ENCODE data around the gene CFAP298. TPM values are rescaled to one million over a fixed set of nuclear protein-coding genes. Genes with fewer than 3 reads are reported as not detected.
"Not testable (repeated sequence)": the region's sequence is repeated elsewhere in the genome, so short reads cannot be mapped to it uniquely, and the experiment has no call there.

The CFAP298 gene
- 10 to 100 TPM in 11 of 12 donors, not detected in 1; 24.0 to 38.5 (median 28.6) TPM for polyA plus RNA-seq (ENCODE audit: insufficient read length in 12 of 12)
- long read RNA-seq, donor 1, transcript CFAP298-201 (7 exons, 1,692 nt) = major isoform, 19 of 29 reads
- long read RNA-seq, donor 1, transcript CFAP298-203 (5 exons, 2,503 nt) = minor isoform, 7 of 29 reads
- long read RNA-seq, donor 1, partial matches to known transcripts = 0 of 29 reads
- long read RNA-seq, donor 1, other reads (novel, unspliced or antisense) = 0 of 29 reads
- long read RNA-seq, donor 2, transcript CFAP298-201 (7 exons, 1,692 nt) = major isoform, 12 of 17 reads
- long read RNA-seq, donor 2, partial matches to known transcripts = 0 of 17 reads
- long read RNA-seq, donor 2, other reads (novel, unspliced or antisense) = 0 of 17 reads
- long read RNA-seq, donor 3, partial matches to known transcripts = 0 of 7 reads
- long read RNA-seq, donor 3, other reads (novel, unspliced or antisense) = 0 of 7 reads
- long read RNA-seq, donor 4, transcript CFAP298-201 (7 exons, 1,692 nt) = major isoform, 7 of 9 reads
- long read RNA-seq, donor 4, partial matches to known transcripts = 0 of 9 reads
- long read RNA-seq, donor 4, other reads (novel, unspliced or antisense) = 0 of 9 reads
- long read RNA-seq, donor 5, transcript CFAP298-201 (7 exons, 1,692 nt) = major isoform, 12 of 18 reads
- long read RNA-seq, donor 5, partial matches to known transcripts = 0 of 18 reads
- long read RNA-seq, donor 5, other reads (novel, unspliced or antisense) = 0 of 18 reads
- long read RNA-seq, donor 6, transcript CFAP298-201 (7 exons, 1,692 nt) = major isoform, 5 of 7 reads
- long read RNA-seq, donor 6, partial matches to known transcripts = 0 of 7 reads
- long read RNA-seq, donor 6, other reads (novel, unspliced or antisense) = 0 of 7 reads
- long read RNA-seq, donor 7, transcript CFAP298-201 (7 exons, 1,692 nt) = major isoform, 6 of 10 reads
- long read RNA-seq, donor 7, partial matches to known transcripts = 0 of 10 reads
- long read RNA-seq, donor 7, other reads (novel, unspliced or antisense) = 0 of 10 reads
- long read RNA-seq, donor 8, transcript CFAP298-203 (5 exons, 2,503 nt) = minor isoform, 8 of 25 reads
- long read RNA-seq, donor 8, transcript CFAP298-201 (7 exons, 1,692 nt) = major isoform, 17 of 25 reads
- long read RNA-seq, donor 8, partial matches to known transcripts = 0 of 25 reads
- long read RNA-seq, donor 8, other reads (novel, unspliced or antisense) = 0 of 25 reads
- long read RNA-seq, donor 9, partial matches to known transcripts = 0 of 3 reads
- long read RNA-seq, donor 9, other reads (novel, unspliced or antisense) = 0 of 3 reads
- long read RNA-seq, donor 10, transcript CFAP298-201 (7 exons, 1,692 nt) = major isoform, 10 of 11 reads
- long read RNA-seq, donor 10, partial matches to known transcripts = 0 of 11 reads
- long read RNA-seq, donor 10, other reads (novel, unspliced or antisense) = 0 of 11 reads
- long read RNA-seq, donor 11, transcript CFAP298-201 (7 exons, 1,692 nt) = major isoform, 12 of 18 reads
- long read RNA-seq, donor 11, transcript CFAP298-203 (5 exons, 2,503 nt) = minor isoform, 5 of 18 reads
- long read RNA-seq, donor 11, partial matches to known transcripts = 0 of 18 reads
- long read RNA-seq, donor 11, other reads (novel, unspliced or antisense) = 0 of 18 reads

DNA sequence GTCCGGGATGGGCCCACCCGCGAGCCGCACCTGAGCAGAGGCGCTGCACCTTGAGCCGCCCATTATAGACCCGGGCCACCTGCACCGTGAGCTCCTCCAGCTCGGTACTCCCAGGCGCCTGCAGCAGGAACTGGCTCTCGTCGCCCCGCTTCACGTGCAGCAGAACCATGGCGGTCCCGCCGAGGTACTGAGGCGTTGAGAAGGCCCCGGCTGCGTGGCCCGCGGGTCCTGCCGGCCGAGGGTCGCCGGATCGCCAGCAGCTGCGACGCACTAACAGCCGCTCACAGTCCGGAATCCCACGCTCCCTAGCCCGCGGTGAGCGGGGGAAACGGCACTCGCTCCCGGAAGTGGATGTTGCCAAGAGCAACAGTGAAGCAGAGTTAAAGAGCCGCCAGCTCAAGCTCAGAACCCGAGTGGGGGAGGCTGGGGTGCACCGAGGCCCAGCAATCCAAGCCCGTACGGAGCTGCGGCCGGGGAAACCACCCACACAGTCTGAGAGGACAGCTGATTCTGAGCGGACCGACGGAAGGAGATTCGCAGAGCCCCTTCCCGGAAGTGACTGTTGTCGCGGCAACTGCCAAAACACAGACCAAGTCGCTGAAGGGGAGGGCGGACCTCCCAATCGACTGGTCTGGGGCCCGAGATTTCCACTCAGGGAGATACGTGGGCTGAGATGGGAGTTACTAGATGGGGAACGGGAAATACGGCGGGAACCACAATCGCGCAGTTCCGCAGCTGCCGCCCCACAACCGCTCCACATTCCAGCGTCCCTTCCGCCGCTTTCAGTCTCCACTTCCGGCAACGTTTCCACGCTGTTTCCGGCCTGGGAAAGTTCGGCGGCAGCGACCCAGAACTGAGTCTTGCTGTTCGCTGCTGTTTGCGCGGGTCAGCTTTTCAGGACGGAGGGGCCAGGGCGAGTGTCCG, at the start of gene CFAP298:
Gene CFAP298, minus strand, starts transcription at position 303 of the 924 bp plus-strand sequence. Its CDS starts 134 bp downstream, at position 169.
- peak; percentile 95 for DNase-seq

DNA sequence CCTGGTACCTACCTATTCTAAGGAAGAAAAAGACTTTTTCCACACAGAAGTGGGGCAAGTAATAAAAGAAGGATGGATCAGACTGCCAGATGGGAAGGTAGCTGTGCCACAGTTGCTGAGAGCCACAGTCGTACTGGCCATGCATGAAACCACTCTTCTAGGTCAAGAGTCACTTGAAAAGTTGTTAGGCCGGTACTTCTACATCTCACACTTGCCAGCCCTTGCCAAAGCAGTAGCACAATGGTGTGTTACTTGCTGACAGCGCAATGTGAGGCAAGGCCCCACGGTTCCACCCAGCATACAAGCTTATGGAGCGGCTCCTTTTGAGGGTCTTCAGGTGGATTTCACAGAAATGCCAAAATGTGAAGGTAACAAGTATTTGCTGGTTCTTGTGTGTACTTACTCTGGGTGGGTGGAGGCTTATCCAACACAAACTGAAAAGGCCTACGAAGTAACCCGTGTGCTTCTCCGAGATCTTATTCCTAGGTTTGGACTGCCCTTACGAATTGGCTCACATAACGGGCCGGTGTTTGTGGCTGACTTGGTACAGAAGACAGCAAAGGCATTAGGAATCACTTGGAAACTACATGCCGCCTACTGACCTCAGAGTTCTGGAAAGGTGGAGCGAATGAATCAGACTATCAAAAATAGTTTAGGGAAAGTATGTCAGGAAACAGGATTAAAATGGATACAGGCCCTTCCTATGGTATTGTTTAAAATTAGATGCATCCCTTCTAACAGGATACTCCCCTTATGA, 49.0 kb upstream of the CFAP298 start:
- DNase-seq = not testable (repeated sequence)

DNA sequence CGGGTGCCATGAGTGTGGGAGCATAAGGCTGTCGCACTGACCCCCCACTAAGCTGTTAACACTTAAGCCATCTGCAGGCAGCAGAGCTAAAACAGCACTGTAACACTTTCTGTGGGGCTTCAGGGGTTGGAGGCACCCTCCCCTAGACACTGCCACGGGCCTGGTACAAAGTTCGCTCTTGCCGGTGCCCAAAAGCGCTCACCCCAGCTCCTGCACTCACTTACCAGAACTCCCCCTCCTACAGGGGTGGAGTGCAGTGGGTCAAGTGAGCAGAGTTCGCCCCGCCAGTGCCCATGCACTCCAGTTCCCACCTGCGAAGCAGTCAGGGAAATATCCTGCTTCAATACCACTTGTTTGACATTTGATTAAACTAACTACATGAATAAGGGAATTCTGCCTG, 46.3 kb upstream of the CFAP298 start:
- no peak for DNase-seq

GRCh38 chr21:32653326-32653901, 41.2 kb upstream of the CFAP298 start:
- peak; percentile 2 for DNase-seq

- DNase-seq = no peak
These were observed 36.0 kb upstream of the CFAP298 start for GRCh38 chr21:32648165-32648564.

GRCh38 chr21:32645261-32646182, 33.3 kb upstream of the CFAP298 start:
- no peak for DNase-seq

DNA sequence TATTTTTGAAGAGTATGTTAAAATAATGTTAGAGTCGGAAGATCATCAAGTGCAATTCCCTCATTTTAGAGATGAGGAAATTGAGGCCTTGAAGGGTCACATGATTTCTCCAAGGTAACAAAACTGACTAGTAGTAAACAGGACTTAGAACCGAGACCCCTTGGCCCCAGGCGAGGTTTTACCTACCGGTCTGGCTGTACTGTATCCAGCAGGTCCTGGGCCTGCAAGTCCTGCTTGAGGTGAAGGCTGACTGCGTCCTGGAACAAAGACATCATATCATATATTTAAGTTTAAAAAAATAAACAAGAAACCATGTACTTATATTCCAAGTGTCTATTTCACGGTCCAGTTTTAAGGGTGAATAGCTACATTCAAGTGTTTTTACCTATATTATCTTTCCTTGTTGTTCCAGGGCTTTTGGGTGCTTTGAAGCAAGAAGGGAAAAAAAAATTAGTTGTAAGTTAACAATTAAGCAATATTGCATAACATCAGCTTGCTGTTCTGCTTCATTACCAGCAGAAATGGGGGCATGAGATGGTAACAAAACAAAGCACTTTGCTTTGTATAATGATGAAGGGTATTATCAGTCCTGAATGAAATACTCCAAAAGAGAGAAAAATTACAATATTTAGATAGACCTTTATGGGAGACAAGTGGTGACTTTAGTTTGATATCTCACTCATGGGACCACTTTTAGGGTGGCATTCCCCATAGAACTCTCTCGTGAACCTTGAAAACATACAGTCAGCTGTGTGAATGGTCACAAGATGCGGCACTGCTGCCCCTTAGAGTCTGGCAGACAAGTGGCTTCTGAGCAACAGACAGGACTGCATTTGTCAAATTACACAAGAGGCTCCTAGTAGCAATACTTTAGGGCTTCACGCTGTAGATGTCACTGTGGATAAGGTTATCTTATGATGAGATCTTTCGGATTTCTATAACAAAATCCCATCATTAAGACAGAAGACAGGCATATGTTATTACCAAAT, 29.8 kb upstream of the CFAP298 start:
- DNase-seq = no peak

DNA sequence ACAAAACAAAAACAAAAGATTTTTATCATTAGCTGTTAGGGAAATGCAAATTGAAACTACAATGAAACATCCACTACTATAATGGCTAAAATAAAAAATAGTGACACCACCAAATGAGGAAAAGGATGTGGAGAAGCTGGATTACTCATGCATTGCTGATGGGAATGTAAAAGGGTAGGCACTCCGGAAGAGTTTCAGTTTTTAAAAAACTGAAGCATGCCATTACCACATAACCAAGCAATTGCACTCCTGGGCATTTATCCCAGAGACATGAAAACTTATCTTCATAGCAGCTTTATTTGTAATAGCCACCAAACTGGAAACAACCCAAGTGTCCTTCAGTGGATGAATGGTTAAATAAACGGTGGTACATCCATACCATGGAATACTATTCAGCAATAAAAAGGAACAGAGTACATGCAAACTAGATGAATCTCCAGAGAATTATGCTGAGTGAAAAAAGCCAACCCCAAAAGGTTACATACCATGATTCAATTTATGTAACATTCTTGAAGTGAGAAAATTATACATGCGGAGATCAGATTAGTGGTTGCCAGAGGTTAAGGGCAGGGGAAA, 14.5 kb upstream of the CFAP298 start:
- DNase-seq = no peak

DNA sequence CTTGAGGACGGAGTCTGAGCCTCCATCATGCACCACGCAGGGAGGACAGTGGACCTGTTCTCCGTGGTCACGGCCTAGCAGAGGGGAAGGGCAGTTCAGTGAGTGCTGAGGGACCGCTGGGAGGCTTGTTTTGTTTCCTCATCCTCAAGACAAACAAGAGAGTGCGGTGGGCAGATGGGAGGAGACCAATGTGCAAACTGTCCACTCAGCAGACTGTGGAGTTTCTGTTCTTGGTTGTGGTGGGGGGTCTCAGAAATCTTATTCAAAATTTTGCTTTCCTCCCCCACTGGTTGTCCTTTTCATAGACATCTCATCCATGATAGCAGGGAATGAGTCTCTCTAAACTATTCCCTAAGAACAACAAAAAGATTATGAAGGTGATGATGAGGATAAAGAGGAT, 6.0 kb upstream of the CFAP298 start:
- not testable (repeated sequence) for DNase-seq

GRCh38 chr21:32613436-32614043, 1.4 kb upstream of the CFAP298 start:
- no peak for DNase-seq

DNA sequence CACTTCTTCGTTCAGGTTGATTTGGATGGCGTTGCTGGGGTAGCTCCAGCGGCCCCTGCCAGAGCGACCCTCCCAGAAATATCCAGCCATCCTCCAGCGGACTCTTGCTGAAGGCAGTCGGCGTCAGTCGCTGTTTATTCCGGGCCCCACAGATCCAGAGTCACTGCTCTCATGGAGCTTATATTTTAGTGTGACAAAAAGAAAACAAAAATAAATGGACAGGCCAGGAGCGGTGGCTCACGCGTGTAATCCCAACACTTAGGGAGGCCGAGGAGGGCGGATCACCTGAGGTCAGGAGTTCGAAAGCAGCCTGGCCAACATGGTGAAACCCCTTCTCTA, 791 bp upstream of the CFAP298 start:
- no peak for DNase-seq

- DNase-seq = peak; percentile 14
These were observed 643 bp downstream of the CFAP298 start for GRCh38 chr21:32611471-32611997.

DNA sequence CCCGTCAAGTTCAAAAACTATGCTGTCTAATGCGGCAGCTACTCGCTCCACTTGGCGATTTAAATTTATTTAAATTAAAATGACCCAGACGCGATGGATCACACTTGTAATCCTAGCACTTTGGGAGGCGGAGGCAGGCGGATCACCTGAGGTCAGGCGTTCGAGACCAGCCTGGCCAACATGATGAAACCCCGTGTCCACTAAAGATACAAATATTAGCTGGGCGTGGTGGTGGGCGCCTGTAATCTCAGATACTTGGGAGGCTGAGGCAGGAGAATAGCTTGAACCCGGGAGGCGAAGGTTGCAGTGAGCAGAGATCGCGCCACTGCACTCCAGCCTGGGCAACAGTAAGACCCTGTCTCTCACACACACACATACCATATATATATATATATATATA, 1.2 kb downstream of the CFAP298 start:
- not testable (repeated sequence) for DNase-seq

DNA sequence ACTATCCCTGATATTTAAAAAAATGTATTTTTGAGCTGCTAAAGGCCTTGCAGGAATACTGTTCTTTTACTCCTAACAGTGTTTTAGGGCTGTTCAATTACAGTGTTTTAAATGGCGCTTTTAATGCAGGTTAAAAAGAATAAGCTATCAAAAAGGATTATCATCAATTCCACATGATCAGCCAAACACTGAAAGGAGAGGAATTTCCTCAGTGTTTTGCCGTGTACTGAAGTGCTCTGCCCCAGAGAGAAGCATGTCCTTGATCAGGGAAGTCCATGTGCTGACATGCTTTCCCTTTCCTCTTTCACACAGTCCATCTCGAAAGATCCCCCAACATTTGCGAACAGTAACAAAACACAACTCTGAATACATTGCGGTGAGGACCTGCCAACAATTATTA, 3.3 kb downstream of the CFAP298 start:
- no peak for DNase-seq

DNA sequence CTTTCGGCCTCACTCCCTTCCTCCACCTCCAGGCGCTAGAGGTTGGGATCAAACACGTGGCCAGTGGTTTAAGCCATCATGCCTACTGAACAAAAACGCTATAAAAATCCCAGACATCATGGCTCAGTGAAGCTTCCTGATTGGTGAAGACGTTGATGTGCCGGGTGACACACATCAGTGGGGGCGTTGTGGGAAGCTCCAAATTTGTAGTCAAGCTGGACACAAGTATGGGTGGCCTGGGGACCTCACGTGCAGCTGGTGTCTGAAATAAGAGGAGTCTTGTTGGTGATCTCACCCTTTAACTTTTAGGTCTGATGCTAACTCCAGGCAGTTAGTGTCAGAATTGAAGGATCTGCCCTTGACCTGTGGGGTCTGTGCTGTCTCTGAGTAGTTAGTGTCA, 6.7 kb downstream of the CFAP298 start:
- no peak for DNase-seq
